ENCODE measurements around the gene NEDD1. TPM values are rescaled to one million over a fixed set of nuclear protein-coding genes. Genes with fewer than 3 reads are reported as not detected.

NEDD1 gene
- total RNA-seq, 2 experiments from 2014 or later: 42.0 to 42.3 TPM

DNA sequence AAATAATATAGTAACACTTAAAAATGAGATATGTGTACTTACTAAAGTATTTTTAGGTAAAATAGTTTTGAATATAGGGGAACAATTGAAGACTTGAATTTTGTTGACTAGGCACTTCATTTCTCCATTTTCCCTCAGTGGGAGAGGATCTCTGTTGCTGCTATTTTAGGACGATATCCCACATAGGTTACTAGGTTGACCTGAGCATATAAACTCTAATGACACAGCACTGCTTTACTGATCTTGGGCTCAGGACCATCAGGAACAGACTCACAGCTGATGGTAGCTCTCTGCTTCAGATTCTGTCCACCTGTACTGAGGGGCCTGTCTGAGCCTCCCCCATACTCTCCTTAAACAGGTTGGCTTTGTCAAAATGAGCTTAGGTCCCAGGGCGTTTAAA lies 5.9 kb downstream of the NEDD1 start:
- Mint-ChIP-seq H3K27me3 (no peaks in the 10 kb centered on the region), H3K9me3 (peaks cover 2% of the 10 kb centered on the region), H3K4me3 (no peak overlapping the region), H3K36me3 (peaks cover 40% of the 10 kb centered on the region), H3K4me1 (peaks cover 39% of the 10 kb centered on the region), H3K27ac (no peak overlapping the region)
- ATAC-seq (ENCODE audit: low read depth) (no peak), DNase-seq (no peak)
- POLR2A ChIA-PET: interaction anchor here (0.9 kb wide), 1 partner anchor 514 kb away, joined by 3 read pairs; no protein-coding TSS in a partner anchor

DNA sequence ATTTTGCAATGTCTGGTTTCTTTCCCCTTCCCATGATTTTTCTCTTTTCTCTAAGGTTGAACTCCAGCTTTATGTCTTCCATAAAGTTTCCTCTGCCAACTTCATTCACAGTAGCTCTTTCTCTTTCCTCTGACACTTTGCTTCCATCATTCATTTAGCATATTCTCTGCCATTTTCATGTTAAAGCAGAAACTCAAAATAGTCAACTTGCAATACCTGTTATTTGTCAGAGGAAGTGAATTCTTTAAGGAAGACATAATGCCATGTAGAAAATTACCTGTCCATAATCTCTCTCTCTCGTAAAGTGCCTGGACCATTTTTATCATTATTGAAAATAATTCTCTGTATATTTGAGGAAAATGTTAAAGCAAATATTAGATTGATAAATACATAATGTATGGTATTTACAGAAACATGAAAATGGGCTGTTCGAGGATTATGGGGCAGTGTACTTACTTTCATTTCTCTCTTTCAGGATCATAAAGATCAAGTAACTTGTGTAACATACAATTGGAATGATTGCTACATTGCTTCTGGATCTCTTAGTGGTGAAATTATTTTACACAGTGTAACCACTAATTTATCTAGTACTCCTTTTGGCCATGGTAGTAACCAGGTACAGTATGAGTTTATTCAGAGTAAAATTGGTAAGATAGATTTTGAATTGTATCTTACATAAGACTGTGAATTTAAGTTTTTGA lies 12.6 kb downstream of the NEDD1 start:
- H3K9me3 Mint-ChIP-seq: peaks cover 2% of the 10 kb centered on the region
- POLR2A ChIA-PET: interaction anchor here (0.6 to 3.3 kb wide), 2 partner anchors 13 to 64 kb away, joined by 3 to 11 read pairs; partner anchors contain the start of gene NEDD1
- no peak overlapping the region for H3K27ac Mint-ChIP-seq
- H3K4me1 Mint-ChIP-seq: peaks cover 8% of the 10 kb centered on the region
- no peak overlapping the region for H3K4me3 Mint-ChIP-seq
- H3K27me3 Mint-ChIP-seq: no peaks in the 10 kb centered on the region
- DNase-seq: no peak
- ATAC-seq (ENCODE audit: low read depth): no peak
- peaks cover 50% of the 10 kb centered on the region for H3K36me3 Mint-ChIP-seq

DNA sequence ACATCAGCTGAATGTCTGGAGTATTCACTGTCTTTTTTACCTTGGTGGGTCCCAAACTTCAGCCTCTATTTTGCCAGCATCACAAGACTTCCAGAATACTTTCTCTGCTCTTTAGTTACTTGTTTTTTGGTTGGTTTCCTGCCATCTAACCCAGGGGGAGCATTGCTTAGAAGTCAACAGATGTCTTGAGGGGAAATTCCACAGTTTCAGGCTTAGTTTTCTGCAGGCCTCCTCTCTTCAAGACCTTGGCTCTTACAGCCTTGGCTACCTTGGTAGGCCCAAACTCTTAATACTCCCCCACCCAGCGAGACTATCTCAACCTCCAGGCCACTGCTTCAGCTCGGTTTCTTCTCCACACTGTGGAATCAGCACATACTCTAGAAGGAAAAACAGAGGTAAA lies 41.7 kb downstream of the NEDD1 start:
- H3K4me1 Mint-ChIP-seq: no peaks in the 10 kb centered on the region
- no peak for ATAC-seq (ENCODE audit: low read depth)

DNA sequence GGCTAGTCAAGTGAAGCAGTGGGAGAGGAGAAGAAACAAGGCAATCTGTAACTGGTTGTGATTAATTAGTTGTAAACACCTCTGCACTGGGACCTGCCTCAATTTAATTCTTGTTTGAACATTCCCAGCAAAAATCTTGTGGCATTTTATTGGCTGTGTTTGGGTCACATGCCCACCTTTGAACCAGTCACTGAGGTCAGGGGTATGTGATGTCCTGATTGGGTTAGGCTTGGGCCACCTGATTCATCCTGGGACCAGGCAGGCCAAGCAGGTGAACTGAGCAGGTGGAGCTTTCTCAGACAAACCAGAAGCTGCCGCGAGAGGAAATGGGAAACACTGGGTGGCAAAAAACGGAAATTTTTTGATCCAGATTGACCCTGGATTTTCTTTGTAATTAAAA lies 72.5 kb downstream of the NEDD1 start:
- H3K9me3 Mint-ChIP-seq: no peaks in the 10 kb centered on the region
- no peaks in the 10 kb centered on the region for H3K36me3 Mint-ChIP-seq
- DNase-seq (no peak), ATAC-seq (ENCODE audit: low read depth) (no peak)
- no peaks in the 10 kb centered on the region for H3K4me1 Mint-ChIP-seq
- POLR2A ChIA-PET: no interaction called here
- peaks cover 5% of the 10 kb centered on the region for H3K27me3 Mint-ChIP-seq
- no peak overlapping the region for H3K27ac Mint-ChIP-seq
- no peak overlapping the region for H3K4me3 Mint-ChIP-seq

More for the DNA sequence above, 41.7 kb downstream of the NEDD1 start:
- no peak overlapping the region for H3K4me3 Mint-ChIP-seq
- H3K27me3 Mint-ChIP-seq: no peaks in the 10 kb centered on the region
- peaks cover 47% of the 10 kb centered on the region for H3K36me3 Mint-ChIP-seq
- H3K27ac Mint-ChIP-seq: no peak overlapping the region
- POLR2A ChIA-PET: no interaction called here
- DNase-seq: no peak
- peaks cover 2% of the 10 kb centered on the region for H3K9me3 Mint-ChIP-seq

DNA sequence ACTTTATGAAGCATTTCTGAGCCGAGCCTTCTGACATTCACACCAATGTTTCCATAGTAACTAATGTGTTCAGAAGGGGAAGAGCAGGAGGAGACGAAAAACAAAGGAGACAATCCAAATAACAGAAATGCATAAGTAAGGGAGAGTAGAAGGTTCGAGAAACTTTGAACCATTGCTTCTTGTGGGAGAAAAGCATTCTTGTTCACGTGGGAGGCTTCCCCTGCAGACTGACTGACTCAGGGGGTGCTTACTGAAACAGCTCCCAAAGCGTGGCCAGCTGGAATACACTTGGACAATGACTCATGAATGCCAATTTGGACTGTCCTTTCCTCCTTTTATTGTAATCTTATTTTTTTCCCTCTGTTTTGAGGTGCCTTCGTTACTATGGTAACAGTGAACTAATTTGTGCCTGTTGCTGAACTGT lies 73.9 kb downstream of the NEDD1 start:
- Mint-ChIP-seq H3K4me3 (no peak overlapping the region), H3K9me3 (no peaks in the 10 kb centered on the region), H3K27me3 (peaks cover 11% of the 10 kb centered on the region), H3K27ac (no peak overlapping the region), H3K36me3 (no peaks in the 10 kb centered on the region), H3K4me1 (peaks cover 3% of the 10 kb centered on the region)
- POLR2A ChIA-PET: no interaction called here
- ATAC-seq (ENCODE audit: low read depth): no peak
- DNase-seq: no peak

- ATAC-seq (ENCODE audit: low read depth) (no peak), DNase-seq (no peak)
- POLR2A ChIA-PET: no interaction called here
- H3K4me3 Mint-ChIP-seq: no peak overlapping the region
- H3K9me3 Mint-ChIP-seq: no peaks in the 10 kb centered on the region
- peaks cover 19% of the 10 kb centered on the region for H3K27me3 Mint-ChIP-seq
- H3K4me1 Mint-ChIP-seq: peaks cover 3% of the 10 kb centered on the region
- no peak overlapping the region for H3K27ac Mint-ChIP-seq
- no peaks in the 10 kb centered on the region for H3K36me3 Mint-ChIP-seq
These were observed 74.9 kb downstream of the NEDD1 start for GRCh38 chr12:96981911-96982310.

DNA sequence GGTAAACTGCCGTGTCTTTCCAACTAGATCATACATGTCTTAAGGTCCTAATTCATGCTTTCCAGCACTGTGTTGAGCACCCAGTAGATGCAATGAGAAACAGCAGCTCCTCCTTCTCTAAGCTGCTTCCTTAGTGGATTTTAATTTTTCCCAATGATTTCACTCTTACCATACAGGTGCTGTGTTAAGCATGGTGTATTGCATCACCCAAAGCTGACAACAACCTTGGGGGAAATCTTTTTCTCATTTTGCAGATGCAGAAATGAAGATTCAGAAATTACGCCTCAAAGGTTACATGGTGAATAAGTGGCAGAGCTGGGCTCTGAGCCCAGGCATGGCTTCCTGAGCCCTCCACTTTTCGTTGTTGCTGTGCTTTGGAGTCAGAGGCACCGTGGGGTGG lies 75.6 kb downstream of the NEDD1 start:
- H3K36me3 Mint-ChIP-seq: no peaks in the 10 kb centered on the region
- peaks cover 3% of the 10 kb centered on the region for H3K4me1 Mint-ChIP-seq
- H3K9me3 Mint-ChIP-seq: no peaks in the 10 kb centered on the region
- no peak overlapping the region for H3K4me3 Mint-ChIP-seq
- no peak for DNase-seq
- no peak overlapping the region for H3K27ac Mint-ChIP-seq
- no peak for ATAC-seq (ENCODE audit: low read depth)
- H3K27me3 Mint-ChIP-seq: peaks cover 23% of the 10 kb centered on the region
- POLR2A ChIA-PET: no interaction called here

DNA sequence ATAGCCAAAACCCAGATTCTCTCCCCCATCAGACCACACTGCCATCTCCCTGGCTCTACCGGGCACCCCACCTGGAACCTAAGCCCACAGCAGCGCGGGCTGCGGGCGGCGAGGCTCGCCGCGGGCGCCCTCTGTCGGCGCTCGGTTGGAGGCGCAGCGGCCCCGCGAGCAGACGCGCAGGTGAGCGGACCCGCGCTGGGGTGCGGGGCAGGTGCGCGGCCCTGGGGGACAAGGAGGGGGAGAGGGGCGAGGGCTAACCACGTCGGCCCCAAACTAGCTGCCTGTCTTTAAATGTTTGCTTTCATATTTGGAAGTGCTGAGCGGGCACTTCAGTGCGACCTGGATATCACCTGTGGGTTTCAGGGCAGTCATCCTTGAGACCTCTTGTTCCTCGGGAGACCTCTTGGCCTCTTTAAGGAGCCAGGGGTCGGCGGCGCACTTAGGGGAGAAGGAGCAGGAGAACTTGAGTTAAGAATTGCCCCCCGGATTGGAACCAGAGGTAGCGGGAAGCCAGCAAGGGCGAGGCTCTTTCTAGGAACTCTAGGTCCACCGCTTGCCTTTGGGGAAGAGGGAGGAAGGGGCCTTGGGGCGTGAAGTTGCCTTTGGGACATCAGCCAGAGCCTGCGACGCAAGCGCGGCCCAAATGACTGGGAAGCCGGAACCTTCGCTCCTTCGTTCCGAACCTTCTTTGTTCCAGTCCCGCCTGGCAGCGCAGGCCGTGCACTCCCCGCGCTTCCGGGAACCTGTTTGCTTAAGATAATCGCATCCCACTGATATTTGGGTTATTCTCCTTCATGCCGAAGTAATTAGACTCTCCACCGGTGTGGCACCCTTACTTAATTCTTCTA lies 78.7 kb downstream of the NEDD1 start:
- peak; percentile 86 for ATAC-seq (ENCODE audit: low read depth)
- Mint-ChIP-seq H3K36me3 (no peaks in the 10 kb centered on the region), H3K4me1 (peaks cover 3% of the 10 kb centered on the region), H3K27me3 (peaks cover 46% of the 10 kb centered on the region), H3K27ac (no peak overlapping the region), H3K9me3 (no peaks in the 10 kb centered on the region), H3K4me3 (peak overlapping the region; percentile 70)
- DNase-seq: peak; percentile 76
- POLR2A ChIA-PET: no interaction called here

- H3K27me3 Mint-ChIP-seq: peaks cover 48% of the 10 kb centered on the region
- peaks cover 3% of the 10 kb centered on the region for H3K4me1 Mint-ChIP-seq
- DNase-seq (no peak), ATAC-seq (ENCODE audit: low read depth) (no peak)
- H3K27ac Mint-ChIP-seq: no peak overlapping the region
- H3K4me3 Mint-ChIP-seq: no peak overlapping the region
- no peaks in the 10 kb centered on the region for H3K9me3 Mint-ChIP-seq
- POLR2A ChIA-PET: no interaction called here
- no peaks in the 10 kb centered on the region for H3K36me3 Mint-ChIP-seq
These were observed 79.9 kb downstream of the NEDD1 start for GRCh38 chr12:96986883-96987523.

DNA sequence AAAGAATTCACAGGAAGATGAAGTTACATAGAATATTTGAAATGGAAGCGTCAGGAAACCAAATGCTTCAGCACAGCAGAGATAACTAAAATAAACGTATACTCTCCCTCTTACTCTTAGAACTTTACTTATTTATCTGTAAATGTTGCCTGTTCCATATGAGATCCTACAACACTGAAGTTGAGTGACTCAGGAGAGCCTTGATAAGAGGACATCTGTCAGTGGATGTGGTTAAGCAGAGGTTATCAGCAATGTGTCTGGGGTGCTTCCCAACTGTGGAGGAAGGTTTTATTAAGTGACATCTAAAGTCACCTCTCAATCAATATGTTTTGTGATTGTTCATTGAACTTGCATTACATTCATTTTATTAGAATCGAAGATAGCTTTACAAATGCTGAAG lies 81.9 kb downstream of the NEDD1 start:
- Mint-ChIP-seq H3K4me1 (peaks cover 3% of the 10 kb centered on the region), H3K36me3 (no peaks in the 10 kb centered on the region), H3K9me3 (no peaks in the 10 kb centered on the region), H3K4me3 (no peak overlapping the region), H3K27me3 (peaks cover 45% of the 10 kb centered on the region), H3K27ac (no peak overlapping the region)
- ATAC-seq (ENCODE audit: low read depth): no peak
- DNase-seq: no peak
- POLR2A ChIA-PET: no interaction called here

DNA sequence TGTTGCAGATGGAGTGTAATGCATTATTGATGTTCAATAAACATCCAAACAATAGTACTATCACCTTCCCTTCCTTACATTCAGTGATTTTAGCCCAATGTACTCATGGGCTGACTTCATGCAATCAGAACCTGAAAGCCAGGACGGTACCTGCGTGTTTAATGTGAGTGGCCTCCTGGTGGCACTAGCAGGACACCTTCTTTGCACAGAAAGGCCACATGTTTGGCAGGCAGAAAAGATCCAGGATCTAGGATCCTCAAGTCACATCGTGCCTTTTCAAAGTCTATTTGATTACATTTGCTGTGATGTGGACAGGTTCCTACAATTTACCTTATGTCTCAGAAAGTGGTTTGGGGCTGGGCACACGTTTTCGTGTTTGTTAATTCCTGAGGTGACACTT lies 82.9 kb downstream of the NEDD1 start:
- DNase-seq: no peak
- no peak for ATAC-seq (ENCODE audit: low read depth)
- Mint-ChIP-seq H3K27me3 (peaks cover 43% of the 10 kb centered on the region), H3K4me1 (peaks cover 3% of the 10 kb centered on the region), H3K27ac (no peak overlapping the region), H3K36me3 (no peaks in the 10 kb centered on the region), H3K9me3 (no peaks in the 10 kb centered on the region), H3K4me3 (no peak overlapping the region)
- POLR2A ChIA-PET: no interaction called here

DNA sequence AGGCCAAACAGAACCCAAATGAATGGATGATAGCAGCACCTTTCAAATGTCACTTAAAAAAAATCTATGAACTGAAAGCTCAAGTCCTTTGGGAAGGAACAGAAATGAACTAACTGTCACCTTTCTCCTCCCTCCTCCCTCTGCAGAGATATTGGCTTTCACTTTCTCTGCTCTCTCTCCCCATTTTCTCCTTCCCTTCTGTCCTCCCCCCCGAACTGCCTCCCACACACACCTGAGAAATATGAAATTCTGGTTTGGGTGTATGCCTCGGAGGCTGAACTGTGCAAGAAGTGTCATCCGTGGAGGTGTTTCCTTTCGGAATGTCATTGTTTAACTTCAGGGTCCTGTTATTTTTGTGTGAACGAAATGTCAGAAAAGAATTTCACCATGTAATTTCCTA lies 87.8 kb downstream of the NEDD1 start:
- no peak for ATAC-seq (ENCODE audit: low read depth)
- no peaks in the 10 kb centered on the region for H3K4me1 Mint-ChIP-seq
- H3K9me3 Mint-ChIP-seq: no peaks in the 10 kb centered on the region
- H3K4me3 Mint-ChIP-seq: no peak overlapping the region
- H3K36me3 Mint-ChIP-seq: no peaks in the 10 kb centered on the region
- DNase-seq: no peak
- H3K27me3 Mint-ChIP-seq: peaks cover 13% of the 10 kb centered on the region
- POLR2A ChIA-PET: no interaction called here
- H3K27ac Mint-ChIP-seq: no peak overlapping the region

- no peak overlapping the region for H3K27ac Mint-ChIP-seq
- POLR2A ChIA-PET: no interaction called here
- no peaks in the 10 kb centered on the region for H3K36me3 Mint-ChIP-seq
- ATAC-seq (ENCODE audit: low read depth) (no peak), DNase-seq (no peak)
- no peak overlapping the region for H3K4me3 Mint-ChIP-seq
- peaks cover 9% of the 10 kb centered on the region for H3K27me3 Mint-ChIP-seq
- H3K4me1 Mint-ChIP-seq: no peaks in the 10 kb centered on the region
- H3K9me3 Mint-ChIP-seq: no peaks in the 10 kb centered on the region
These were observed 88.8 kb downstream of the NEDD1 start for GRCh38 chr12:96995861-96996260.
